NCI-H2029 treated with DMSO at 0.1 percent for 48 hours (cell line): ENCODE data around the gene PRCC.
A peak's percentile ranks its signal among the peaks of the same experiment; 100 is the strongest.

ENCODE experiments used
- DNase-seq: peaks from one replicate; lab custom pipeline; 2025; lab: John Stamatoyannopoulos, UW

Gene PRCC

GRCh38 chr1:156814571-156815260 is 47.4 kb downstream of the PRCC start:
- no peak for DNase-seq

GRCh38 chr1:156815307-156815826 is 48.0 kb downstream of the PRCC start:
- DNase-seq: no peak

GRCh38 chr1:156815961-156816422 is 48.7 kb downstream of the PRCC start:
- no peak for DNase-seq

- no peak for DNase-seq
Observed at GRCh38 chr1:156816561-156817328, 49.4 kb downstream of the PRCC start, which contains the start of gene SH2D2A. Gene SH2D2A, minus strand, starts transcription at chr1:156816848. Its CDS starts 140 bp downstream, at chr1:156816708.

GRCh38 chr1:156821801-156822200 is 54.5 kb downstream of the PRCC start:
- no peak for DNase-seq

- DNase-seq: no peak
Observed at GRCh38 chr1:156822680-156823079, 55.3 kb downstream of the PRCC start.

- no peak for DNase-seq
Observed at GRCh38 chr1:156823210-156823790, 56.0 kb downstream of the PRCC start.

- DNase-seq: no peak
Observed at GRCh38 chr1:156826630-156827029, 59.3 kb downstream of the PRCC start.

GRCh38 chr1:156828400-156829124 is 61.2 kb downstream of the PRCC start:
- no peak for DNase-seq

GRCh38 chr1:156832434-156832833 is 65.1 kb downstream of the PRCC start:
- no peak for DNase-seq

GRCh38 chr1:156833603-156834002 is 66.3 kb downstream of the PRCC start:
- no peak for DNase-seq

GRCh38 chr1:156834322-156834721 is 67.0 kb downstream of the PRCC start:
- no peak for DNase-seq

- DNase-seq: no peak
Observed at GRCh38 chr1:156836041-156836654, 68.8 kb downstream of the PRCC start.

- no peak for DNase-seq
Observed at GRCh38 chr1:156836892-156837291, 69.6 kb downstream of the PRCC start.

GRCh38 chr1:156838972-156839371 is 71.6 kb downstream of the PRCC start:
- DNase-seq: peak; percentile 16

- no peak for DNase-seq
Observed at GRCh38 chr1:156839426-156840109, 72.2 kb downstream of the PRCC start.

- DNase-seq: no peak
Observed at GRCh38 chr1:156840186-156840897, 73.0 kb downstream of the PRCC start.

- no peak for DNase-seq
Observed at GRCh38 chr1:156840898-156841279, 73.6 kb downstream of the PRCC start.

GRCh38 chr1:156841295-156841855 is 74.0 kb downstream of the PRCC start:
- DNase-seq: no peak
